H7 (cell line): Measurements from ENCODE around the gene PWWP2A. TPM values are rescaled to one million over a fixed set of nuclear protein-coding genes. Genes with fewer than 3 reads are reported as not detected.
"Not testable (repeated sequence)": the region's sequence is repeated elsewhere in the genome, so short reads cannot be mapped to it uniquely, and the experiment has no call there.

Experiments used
- DNase-seq: peaks from one replicate; pipeline ENCODE4 v3.0.0; 2012
- H3K27me3 ChIP-seq: 2 replicates; pipeline ENCODE4 v1.6.0; 2011; ENCODE audit warnings: mild to moderate bottlenecking, low read length; ENCODE audit not compliant: control insufficient read depth, insufficient read depth
- H3K36me3 ChIP-seq: replicated peaks from 2 replicates; pipeline ENCODE4 v1.5.1; 2011; ENCODE audit warnings: low read length; ENCODE audit not compliant: control insufficient read depth, insufficient read depth
- H3K4me3 ChIP-seq: 2 replicates; pipeline ENCODE4 v1.5.1; 2011; ENCODE audit warnings: low read depth, mild to moderate bottlenecking, control low read depth, low read length, moderate library complexity; ENCODE audit not compliant: insufficient read depth
- total RNA-seq: library from RNA; depleted of rRNA; stranded (reverse); fragments of >200 nt; shearing (Covaris generic); gene quantifications from 2 replicates; pipeline ENCODE4 v1.2.3, GENCODE V29; 2014

Gene PWWP2A
- total RNA-seq, 1 experiment from 2014 or later = 33.7 TPM

GRCh38 chr5:160152901-160153300 is 33.7 kb upstream of the PWWP2A start:
- H3K4me3 ChIP-seq = no peak overlapping the region
- H3K36me3 ChIP-seq = no peaks in the 10 kb centered on the region
- DNase-seq = no peak
- H3K27me3 ChIP-seq = no peaks in the 10 kb centered on the region

GRCh38 chr5:160152287-160152686 is 33.0 kb upstream of the PWWP2A start:
- Histone ChIP-seq H3K27me3 (no peaks in the 10 kb centered on the region), H3K4me3 (no peak overlapping the region), H3K36me3 (no peaks in the 10 kb centered on the region)
- no peak for DNase-seq

- no peak overlapping the region for H3K4me3 ChIP-seq
- no peaks in the 10 kb centered on the region for H3K27me3 ChIP-seq
- DNase-seq = no peak
- no peaks in the 10 kb centered on the region for H3K36me3 ChIP-seq
These were observed 31.8 kb upstream of the PWWP2A start for GRCh38 chr5:160151017-160151416.

- no peak for DNase-seq
- Histone ChIP-seq H3K4me3 (no peak overlapping the region), H3K36me3 (no peaks in the 10 kb centered on the region), H3K27me3 (no peaks in the 10 kb centered on the region)
These were observed 31.1 kb upstream of the PWWP2A start for GRCh38 chr5:160150381-160150780.

GRCh38 chr5:160144436-160144835 is 25.2 kb upstream of the PWWP2A start:
- not testable (repeated sequence) for H3K36me3 ChIP-seq, DNase-seq, H3K27me3 ChIP-seq, H3K4me3 ChIP-seq

- Histone ChIP-seq H3K36me3 (no peaks in the 10 kb centered on the region), H3K4me3 (no peak overlapping the region), H3K27me3 (no peaks in the 10 kb centered on the region)
- DNase-seq = no peak
These were observed 15.1 kb upstream of the PWWP2A start for GRCh38 chr5:160134332-160134731.

- no peak for DNase-seq
- no peak overlapping the region for H3K4me3 ChIP-seq
- no peaks in the 10 kb centered on the region for H3K36me3 ChIP-seq
- H3K27me3 ChIP-seq = no peaks in the 10 kb centered on the region
These were observed 14.7 kb upstream of the PWWP2A start for GRCh38 chr5:160133918-160134304.

GRCh38 chr5:160133071-160133917 is 14.0 kb upstream of the PWWP2A start:
- peak; percentile 87 for DNase-seq
- H3K27me3 ChIP-seq = no peaks in the 10 kb centered on the region
- H3K36me3 ChIP-seq = no peaks in the 10 kb centered on the region
- H3K4me3 ChIP-seq = peak overlapping the region; percentile 1; the same call in 1 of the 2 replicates

GRCh38 chr5:160129841-160130240 is 10.6 kb upstream of the PWWP2A start:
- DNase-seq = no peak
- Histone ChIP-seq H3K36me3 (no peaks in the 10 kb centered on the region), H3K27me3 (no peaks in the 10 kb centered on the region), H3K4me3 (no peak overlapping the region)

- H3K36me3 ChIP-seq = no peaks in the 10 kb centered on the region
- no peak overlapping the region for H3K4me3 ChIP-seq
- H3K27me3 ChIP-seq = no peaks in the 10 kb centered on the region
- DNase-seq = no peak
These were observed 9.4 kb upstream of the PWWP2A start for GRCh38 chr5:160128632-160129031.

GRCh38 chr5:160119905-160120266 is 636 bp upstream of the PWWP2A start:
- Histone ChIP-seq H3K27me3 (no peaks in the 10 kb centered on the region), H3K36me3 (peaks cover 10% of the 10 kb centered on the region), H3K4me3 (peak overlapping the region; percentile 34)
- DNase-seq = no peak

- Histone ChIP-seq H3K36me3 (peaks cover 11% of the 10 kb centered on the region), H3K4me3 (peak overlapping the region; percentile 96), H3K27me3 (no peaks in the 10 kb centered on the region)
- peak; percentile 70 for DNase-seq
These were observed 705 bp downstream of the PWWP2A start for GRCh38 chr5:160118349-160119141.

GRCh38 chr5:160116991-160117390 is 2.3 kb downstream of the PWWP2A start:
- no peak overlapping the region for H3K4me3 ChIP-seq
- peaks cover 15% of the 10 kb centered on the region for H3K36me3 ChIP-seq
- no peaks in the 10 kb centered on the region for H3K27me3 ChIP-seq
- no peak for DNase-seq

GRCh38 chr5:160108124-160108523 is 11.1 kb downstream of the PWWP2A start:
- peaks cover 10% of the 10 kb centered on the region for H3K36me3 ChIP-seq

More at GRCh38 chr5:160108124-160108523, 11.1 kb downstream of the PWWP2A start:
- Histone ChIP-seq H3K4me3 (no peak overlapping the region), H3K27me3 (no peaks in the 10 kb centered on the region)
- DNase-seq = no peak
